Measurements from ENCODE around the gene IVL.

Gene IVL, protein sequence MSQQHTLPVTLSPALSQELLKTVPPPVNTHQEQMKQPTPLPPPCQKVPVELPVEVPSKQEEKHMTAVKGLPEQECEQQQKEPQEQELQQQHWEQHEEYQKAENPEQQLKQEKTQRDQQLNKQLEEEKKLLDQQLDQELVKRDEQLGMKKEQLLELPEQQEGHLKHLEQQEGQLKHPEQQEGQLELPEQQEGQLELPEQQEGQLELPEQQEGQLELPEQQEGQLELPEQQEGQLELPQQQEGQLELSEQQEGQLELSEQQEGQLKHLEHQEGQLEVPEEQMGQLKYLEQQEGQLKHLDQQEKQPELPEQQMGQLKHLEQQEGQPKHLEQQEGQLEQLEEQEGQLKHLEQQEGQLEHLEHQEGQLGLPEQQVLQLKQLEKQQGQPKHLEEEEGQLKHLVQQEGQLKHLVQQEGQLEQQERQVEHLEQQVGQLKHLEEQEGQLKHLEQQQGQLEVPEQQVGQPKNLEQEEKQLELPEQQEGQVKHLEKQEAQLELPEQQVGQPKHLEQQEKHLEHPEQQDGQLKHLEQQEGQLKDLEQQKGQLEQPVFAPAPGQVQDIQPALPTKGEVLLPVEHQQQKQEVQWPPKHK

DNA sequence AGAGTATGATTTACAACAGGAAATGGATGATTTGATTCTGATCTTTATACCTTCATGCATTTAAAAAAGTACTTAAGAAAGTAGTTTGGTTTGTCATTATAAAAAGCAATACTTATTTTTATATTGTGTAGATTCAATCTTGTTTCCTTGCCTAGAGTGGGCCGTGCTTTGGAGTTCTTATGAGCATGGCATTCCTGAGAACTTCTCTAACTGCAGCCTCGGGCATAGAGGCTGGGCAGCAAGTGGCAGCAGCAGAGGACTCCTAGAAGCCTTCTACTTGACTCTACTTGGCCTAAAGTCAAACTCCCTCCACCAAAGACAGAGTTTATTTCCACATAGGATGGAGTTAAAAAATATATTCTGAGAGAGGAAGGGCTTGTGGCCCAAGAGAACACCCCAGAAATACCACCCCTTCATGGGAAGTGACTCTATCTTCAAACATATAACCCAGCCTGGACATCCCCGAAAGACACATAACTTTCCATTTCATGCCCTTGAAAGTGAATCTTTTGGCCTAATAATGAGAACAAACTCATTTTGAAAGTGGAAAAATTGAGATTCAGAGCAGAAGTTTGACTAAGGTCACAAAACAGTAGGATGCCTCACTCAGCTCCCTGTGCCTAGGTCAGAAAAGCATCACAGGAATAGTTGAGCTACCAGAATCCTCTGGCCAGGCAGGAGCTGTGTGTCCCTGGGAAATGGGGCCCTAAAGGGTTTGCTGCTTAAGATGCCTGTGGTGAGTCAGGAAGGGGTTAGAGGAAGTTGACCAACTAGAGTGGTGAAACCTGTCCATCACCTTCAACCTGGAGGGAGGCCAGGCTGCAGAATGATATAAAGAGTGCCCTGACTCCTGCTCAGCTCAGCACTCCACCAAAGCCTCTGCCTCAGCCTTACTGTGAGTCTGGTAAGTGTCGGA is at the start of gene IVL:
IVL (plus strand) TSS at position 861 of the 916 bp plus-strand sequence. CDS start 1,252 bp downstream, outside the sequence.
- no peak for DNase-seq

DNA sequence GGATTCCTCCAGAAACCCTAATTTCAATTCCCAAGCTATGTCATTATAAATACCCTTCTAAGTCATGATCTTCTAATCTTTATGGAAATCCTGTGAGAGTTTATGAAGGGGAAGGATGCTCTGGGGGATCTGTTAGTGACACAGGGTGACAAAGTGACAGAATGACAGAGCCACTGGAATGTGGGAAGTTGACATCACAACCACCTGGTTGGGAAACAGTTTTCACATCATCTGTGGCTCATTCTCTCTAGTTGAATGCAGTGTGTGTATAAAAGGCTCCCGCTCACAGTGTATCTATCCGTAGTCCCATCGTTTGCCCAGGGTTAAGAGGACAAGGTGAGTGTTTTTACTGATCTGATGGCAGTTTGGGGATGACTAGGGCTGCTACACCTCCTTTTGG is 48.6 kb upstream of the IVL start, which contains the start of gene LCE7A:
LCE7A (plus strand) TSS at position 301 of the 400 bp plus-strand sequence. CDS start 702 bp downstream, outside the sequence.
- no peak for DNase-seq

DNA sequence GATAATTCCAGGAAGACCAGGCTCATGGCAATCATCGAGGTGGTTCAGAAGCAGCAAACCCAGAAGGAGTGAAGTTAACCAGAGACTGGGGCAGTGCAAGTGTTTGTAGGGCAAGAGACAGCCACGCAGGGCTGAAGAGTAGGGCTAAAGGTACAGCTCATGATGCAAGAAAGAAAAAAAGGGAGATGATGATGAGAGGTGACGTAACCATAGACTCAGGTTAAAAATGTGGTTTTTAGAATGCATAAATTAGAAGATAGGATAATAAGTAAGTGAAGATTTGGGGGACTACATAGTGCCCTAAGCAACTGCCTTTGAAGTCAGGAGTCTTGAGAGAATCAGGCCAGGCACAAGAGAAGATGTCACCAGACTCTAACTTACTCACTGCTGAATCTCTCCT is 48.2 kb upstream of the IVL start:
- DNase-seq = no peak

DNA sequence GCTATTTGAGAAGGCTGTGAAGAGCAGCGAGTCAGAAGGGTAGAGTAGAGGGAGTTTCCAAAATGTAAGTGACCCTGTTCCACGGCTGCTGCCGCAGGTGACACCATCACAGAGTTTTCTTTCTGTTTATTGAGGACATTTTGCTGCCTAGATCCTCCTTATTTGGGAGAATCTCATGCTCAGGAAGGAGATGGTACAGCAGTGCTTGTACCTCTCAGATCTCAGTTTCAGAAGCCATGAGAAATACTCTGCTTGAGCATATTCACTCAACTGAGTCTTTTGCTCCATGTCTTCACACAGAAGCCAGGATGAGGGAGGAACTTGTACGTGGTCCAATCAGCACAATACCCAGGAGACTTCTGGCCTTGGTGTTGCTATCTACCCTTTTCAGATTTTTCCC is 47.0 kb upstream of the IVL start:
- DNase-seq = no peak

DNA sequence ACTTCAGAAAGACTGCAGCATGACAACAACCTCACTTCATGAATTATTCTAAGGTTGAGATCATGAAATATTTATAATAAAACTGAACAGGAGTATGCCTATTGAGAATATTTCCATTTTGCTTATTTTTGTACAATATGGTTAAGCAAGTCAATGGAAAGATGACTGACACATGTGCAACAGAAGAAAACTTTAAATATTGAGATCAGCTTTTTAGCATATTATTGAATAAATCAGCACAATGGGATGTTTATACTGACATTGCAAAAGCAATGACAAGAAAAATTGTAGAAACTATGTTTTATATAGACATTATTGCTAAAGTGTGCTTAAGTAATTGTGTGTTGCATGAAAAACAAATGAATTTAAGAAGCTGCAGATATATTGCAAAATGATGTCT is 43.9 kb upstream of the IVL start:
- DNase-seq = no peak

DNA sequence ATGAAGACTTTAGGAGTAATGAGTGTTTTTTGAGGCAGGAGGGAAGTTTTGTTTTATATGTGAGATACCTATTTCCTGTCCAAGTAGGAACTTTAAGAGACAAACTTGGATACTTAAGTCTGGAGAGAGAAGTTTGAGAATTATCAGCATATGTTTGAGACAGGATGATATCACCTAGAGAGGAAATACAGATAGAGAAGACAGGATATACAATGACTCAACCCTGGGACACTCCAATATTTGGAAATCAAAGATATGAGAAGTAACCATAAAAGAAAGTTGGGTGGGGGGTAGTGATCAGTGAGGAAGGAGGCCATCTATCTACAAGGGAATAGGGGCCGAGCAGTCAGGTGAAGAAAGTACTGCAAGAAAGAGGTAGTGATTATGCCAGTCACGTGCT is 42.0 kb upstream of the IVL start:
- DNase-seq = no peak

DNA sequence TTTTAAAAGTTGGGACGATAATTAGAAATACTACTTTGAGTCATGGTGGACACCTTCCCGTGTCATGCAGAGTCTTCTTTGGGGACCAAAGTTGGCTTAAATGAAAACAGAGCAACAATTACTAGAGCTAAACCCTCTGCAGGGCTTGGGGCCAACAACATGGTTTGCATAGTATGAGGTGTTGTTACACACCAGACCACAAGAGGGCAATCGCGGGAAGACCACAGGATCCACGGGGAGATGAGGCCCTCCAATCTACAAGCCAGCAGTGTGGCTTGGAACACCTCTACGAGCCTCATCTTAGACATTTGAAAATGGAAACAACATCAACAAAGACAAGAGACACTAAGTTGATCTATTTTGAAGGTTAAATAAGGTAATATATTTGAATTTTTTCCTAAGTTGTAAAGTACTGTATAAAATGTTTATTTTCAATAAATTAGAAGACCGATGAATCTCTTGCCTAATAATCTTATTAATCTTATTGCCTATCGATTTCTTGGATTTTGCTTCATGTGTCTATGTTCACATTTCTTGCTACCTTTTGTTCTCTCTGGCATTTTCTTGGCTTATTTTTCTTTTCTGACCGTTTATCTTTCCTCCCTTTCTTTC is 38.4 kb upstream of the IVL start:
- DNase-seq = peak in 41 of 56 donors; percentile 0 to 79 (median 24)

DNA sequence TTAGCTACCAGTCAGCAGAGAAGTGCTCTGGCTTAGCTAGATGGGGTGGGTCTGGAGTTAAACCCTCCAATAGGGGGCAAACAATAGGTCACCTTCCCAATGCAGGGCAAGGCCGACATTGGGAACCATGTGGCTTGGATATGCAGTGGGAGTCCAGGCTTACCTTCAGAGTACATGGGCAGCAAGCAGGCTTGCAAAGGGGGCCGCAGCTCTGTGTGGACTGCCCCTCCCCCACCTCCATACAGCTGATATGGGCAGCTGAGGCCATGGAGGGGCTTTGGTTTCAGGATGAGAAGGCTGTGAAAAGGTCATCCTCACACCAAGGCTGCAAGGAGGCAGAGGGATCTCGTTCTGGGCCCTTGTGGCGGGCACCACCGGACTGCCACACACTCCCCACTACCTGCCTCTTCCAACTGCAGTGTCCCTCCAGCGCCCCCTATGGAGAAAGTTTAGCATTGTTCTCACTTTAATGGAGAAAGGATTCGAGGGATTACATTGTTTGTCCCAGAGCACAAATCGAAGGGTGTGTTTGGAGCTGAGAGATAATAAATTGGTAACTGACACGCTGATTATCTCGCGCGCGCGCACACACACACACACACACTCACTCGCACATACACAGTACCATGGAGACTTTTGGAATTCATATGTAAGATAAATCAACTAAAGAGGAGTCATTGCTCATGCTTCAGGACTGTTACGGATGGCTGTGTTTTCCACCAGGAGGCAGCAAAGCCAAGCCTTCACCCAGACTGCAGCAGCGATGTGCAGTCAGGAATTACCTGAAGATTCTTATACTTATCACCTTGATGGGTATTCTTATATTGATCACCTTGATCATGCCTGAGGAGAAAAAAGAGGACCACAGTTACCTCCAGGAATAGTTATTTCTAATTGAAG is 37.3 kb upstream of the IVL start:
- DNase-seq = peak in 4 of 56 donors; percentile 1 to 3 (median 1)

DNA sequence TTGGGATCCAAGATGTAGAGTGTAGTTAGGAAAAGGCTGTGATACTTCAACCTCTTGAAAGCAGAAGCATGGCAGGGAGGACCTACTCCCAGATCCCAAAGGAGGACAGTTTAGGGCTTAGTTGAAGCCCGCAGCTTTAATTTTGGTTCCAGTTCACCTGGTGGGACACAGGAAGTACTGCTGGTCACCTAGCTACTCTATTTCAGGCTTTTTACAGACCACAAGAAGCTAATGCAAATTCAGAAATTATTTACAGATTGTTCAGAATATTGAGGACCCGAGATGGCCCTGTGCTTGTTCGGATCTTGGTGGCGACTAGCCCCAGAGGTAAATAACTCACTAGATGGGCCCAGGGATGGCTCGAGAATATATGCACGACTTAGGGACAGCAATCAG is 36.6 kb upstream of the IVL start:
- no peak for DNase-seq

DNA sequence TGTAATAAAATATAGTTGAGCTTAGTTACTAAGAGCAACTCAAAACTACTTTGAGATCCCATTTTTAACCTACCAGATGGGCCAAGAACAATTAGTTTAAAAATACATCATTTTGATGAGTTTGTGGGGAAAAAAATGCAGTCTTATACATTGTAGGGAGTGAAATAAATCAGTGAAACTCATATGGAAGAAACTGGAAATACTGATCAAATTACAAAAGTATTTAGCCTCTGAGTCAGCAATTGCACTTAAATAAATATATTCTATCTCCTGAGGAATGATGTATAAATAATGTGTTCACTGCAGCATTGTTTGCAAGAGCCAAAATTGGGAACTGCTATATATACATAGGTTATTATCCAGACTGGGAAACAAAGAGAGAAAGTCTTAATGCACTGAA is 34.9 kb upstream of the IVL start:
- DNase-seq = no peak

DNA sequence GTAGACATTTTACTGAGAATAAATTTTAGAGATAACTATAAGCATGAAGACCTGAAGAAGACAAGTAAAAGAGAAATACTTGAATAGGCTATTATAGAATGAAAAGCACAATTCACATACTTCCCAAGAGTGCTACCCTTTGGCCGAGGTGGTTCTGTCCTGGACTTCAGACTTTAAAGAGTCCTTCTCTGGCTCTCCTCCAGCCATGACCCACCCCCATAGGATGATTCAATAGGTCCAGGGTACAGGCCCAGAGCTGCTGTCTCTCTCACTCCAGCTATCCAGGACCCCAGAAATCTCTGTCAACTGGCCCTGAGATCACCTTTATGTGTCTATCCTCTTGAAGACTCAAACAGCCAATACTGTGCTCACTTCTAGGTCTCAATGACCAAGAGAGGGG is 31.5 kb upstream of the IVL start:
- no peak for DNase-seq

DNA sequence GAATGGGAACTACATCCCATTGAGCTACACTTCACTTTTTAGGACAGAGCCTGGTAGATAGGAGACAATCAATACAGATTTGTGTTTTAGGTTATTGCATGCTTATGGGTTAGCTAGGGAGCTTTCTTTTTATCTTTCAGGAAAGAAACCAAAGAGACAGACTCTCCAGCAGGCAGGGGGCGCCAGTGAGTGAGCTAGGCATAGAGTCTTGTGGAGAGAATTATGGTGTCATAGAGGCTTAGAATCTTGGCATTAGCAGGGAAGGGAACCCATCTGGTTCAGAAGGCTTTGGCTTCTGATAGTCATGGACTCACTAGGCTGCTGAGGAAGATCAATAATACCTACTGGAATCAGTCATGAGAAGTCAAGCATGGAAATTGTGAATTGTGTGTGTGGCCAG is 30.3 kb upstream of the IVL start, which contains the start of gene SMCP:
SMCP (plus strand) TSS at position 281 of the 400 bp plus-strand sequence. CDS start 6,101 bp downstream, outside the sequence.
- no peak for DNase-seq

DNA sequence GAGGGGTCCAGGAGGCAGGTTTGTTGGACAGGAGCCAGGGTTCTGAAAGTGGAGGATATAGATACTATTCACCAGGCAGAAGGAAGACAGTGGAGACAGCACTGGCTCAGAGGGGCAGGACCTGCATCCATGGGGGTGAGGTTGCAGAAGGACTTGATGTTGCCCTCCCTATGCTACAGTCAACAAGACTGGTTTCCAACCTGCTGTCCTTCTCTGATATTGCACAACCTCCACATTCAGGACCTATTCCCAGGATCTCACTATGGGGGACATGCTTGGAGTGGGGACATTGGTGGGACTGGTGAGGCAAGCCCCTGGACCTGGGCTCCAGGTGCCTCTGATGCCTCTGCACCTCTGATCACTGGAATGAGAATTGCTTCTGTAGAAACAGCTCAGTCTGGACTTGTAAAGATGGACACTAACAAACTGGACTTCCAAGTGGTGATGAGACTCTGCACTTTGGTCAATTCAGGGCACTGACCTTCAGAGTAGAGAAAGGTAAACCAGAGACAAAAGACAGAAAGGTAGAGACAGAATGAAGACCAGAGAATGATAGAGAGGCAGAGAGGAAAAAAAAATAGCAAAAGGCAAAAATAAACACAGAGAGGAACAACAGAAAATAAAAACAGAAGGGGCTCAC is 28.7 kb upstream of the IVL start:
- no peak for DNase-seq

DNA sequence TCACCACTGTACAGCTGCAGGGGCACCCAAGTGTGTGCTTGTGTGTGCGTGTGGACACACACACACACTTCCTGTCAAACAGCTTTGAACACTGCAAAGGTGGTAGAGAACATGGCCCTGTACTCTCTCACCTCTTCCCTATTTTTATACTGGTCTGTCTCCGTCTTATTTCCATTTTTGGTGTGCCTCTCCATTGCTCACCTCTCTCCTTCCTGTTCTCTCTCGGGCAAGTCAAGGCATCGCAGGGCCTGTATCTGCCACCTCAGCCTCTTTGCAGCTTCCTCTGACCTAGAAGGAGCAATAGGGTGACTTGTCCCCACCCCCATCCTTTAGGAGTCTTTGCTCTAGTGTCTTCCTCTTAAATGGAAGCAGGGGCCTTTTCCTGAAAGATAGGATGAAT is 28.0 kb upstream of the IVL start:
- DNase-seq = no peak

DNA sequence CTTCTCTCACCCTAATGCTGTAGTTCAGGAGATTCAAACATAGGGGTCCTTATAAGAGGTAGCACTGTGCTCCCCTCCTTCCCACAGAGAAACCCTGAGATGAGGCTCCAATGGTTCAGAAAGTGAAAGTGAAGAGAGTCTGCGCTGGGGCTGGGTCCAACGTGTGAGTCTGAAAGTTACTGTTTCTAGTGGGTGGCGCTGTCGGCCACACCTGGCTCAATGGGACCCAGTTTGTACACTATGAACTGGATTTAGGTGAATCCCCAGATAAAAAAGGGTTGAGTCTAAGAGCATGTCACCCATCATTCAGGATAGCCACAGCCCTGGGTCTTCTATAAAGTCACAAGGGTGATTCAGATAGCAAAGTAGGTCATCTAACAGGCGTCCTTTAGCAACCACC is 27.4 kb upstream of the IVL start:
- no peak for DNase-seq

DNA sequence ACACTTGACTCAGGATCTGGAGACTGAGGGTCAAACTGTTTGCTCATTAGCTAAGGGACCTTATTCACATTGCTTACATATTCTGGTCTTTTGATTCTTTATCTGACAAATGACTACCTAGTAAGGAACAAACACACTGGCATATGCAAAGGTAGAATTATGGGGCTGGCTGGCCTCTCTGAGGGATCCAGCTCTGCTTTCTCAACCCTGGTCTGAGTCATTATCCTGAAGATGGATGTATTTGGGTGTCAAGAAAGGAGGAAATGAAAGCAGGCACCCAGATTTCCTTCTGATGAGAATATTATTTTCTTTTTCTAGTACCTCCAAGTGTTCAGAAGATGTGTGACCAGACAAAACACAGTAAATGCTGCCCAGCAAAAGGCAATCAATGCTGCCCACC is 24.3 kb upstream of the IVL start:
- no peak for DNase-seq

DNA sequence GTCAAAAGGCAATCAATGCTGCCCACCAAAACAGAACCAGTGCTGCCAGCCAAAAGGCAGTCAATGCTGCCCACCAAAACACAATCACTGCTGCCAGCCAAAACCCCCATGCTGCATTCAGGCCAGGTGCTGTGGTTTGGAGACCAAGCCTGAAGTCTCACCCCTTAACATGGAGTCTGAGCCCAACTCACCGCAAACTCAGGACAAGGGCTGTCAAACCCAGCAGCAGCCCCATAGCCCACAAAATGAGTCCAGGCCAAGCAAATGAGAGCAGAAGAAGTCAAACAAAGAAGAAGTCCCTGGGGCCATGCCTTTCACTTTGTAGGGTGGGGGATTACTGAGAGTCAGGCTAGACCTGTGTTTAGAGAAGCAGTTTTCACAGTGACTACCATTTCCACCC is 23.8 kb upstream of the IVL start:
- no peak for DNase-seq

DNA sequence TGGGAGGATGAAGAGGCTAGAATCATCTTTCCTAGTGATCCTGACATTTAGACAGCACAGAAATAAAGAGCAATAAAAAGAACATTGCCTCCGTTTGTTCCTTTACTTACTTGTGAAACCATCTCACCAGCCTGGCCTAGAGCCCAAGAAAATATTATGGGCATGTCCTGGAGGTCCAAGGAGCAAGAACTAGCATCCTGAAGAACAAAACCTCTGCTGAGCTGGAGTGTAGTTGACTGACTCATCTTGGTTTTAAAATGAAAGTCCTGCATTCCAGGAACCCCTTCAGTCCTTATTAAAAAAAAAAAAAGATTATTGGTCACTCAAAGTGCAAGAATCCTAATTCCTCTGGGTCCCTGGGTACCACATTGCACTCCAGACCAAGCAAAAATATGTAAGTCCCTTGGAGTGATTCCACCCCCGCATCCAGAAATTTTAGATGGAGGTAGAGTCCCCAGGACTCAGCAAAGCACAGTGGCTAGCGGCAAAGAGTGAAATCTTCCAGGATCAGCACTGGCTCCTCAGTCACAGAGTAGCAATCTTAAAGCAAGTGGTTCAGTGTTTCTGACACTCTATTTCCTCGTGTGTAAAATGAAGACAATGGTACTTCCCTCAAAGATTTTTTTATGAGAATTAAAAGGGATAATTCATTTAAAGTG is 23.3 kb upstream of the IVL start:
- DNase-seq = no peak

DNA sequence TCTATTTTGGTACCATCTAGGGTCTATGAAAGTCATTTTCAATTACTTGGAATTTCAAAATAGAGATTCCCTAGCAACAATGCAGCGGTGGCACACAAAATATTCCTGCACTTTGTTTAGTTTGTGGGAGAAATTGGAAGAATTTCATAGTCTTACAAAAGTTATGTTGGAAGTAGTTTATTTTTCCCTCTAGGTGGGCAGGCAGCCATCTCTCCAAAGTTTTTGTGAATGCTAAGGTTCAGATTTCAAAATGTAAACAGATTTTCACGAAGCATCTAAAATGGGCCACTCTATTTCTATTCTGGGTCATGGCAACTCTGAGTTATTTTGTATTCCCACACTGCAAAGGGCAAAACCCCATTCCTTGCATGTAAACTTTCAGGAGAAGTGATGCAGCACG is 22.3 kb upstream of the IVL start:
- no peak for DNase-seq

Measured in nucleus accumbens (tissue), 56 donors.